ENCODE data around the gene NAALADL2. TPM values are rescaled to one million over a fixed set of nuclear protein-coding genes. Genes with fewer than 3 reads are reported as not detected.
"Not testable (repeated sequence)": the region's sequence is repeated elsewhere in the genome, so short reads cannot be mapped to it uniquely, and the experiment has no call there.

Gene NAALADL2
- total RNA-seq, 1 experiment from 2014 or later: 3.1 TPM

- H3K36me3 ChIP-seq: no peaks in the 10 kb centered on the region
- DNase-seq: no peak
- no peak overlapping the region for H3K4me3 ChIP-seq
- no peaks in the 10 kb centered on the region for H3K27me3 ChIP-seq
- no peaks in the 10 kb centered on the region for H3K9me3 ChIP-seq (replicated peaks)
- H3K27ac ChIP-seq: no peak overlapping the region
- H3K4me1 ChIP-seq: no peaks in the 10 kb centered on the region
These were observed 479.8 kb downstream of the NAALADL2 start for GRCh38 chr3:175338775-175339535.

- DNase-seq: no peak
- no peak overlapping the region for H3K27ac ChIP-seq
- H3K9me3 ChIP-seq (replicated peaks): no peaks in the 10 kb centered on the region
- H3K27me3 ChIP-seq: no peaks in the 10 kb centered on the region
- H3K4me1 ChIP-seq: no peaks in the 10 kb centered on the region
- no peak overlapping the region for H3K4me3 ChIP-seq
- H3K36me3 ChIP-seq: no peaks in the 10 kb centered on the region
These were observed 481.3 kb downstream of the NAALADL2 start for GRCh38 chr3:175340338-175341015.

DNA sequence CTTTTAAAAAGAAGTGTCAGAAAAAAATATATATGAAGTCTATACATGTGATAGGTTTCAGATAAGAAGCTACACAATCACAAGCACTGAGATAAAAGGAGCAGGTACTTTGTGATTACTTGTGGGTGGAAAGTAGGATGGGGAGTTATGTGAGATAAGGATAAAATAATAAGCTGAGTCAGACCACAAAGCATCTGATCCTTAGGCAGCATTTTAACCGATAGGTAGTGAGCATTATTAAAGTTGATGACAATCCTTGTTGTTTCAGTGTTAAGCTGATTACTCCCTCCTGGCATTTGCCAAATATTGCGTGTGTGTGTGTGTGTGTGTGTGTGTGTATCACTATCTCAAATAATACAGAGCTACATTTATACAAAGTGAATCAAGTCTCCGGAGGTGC is 483.1 kb downstream of the NAALADL2 start:
- no peak for DNase-seq
- H3K36me3 ChIP-seq: no peaks in the 10 kb centered on the region
- no peak overlapping the region for H3K4me3 ChIP-seq
- H3K4me1 ChIP-seq: peaks cover 2% of the 10 kb centered on the region; the same call in 1 of the 2 replicates
- no peak overlapping the region for H3K27ac ChIP-seq
- H3K27me3 ChIP-seq: no peaks in the 10 kb centered on the region
- no peaks in the 10 kb centered on the region for H3K9me3 ChIP-seq (replicated peaks)

- Histone ChIP-seq H3K9me3 (replicated peaks) (no peaks in the 10 kb centered on the region), H3K4me3 (no peak overlapping the region), H3K36me3 (no peaks in the 10 kb centered on the region), H3K27me3 (no peaks in the 10 kb centered on the region), H3K4me1 (peaks cover 3% of the 10 kb centered on the region; the same call in 1 of the 2 replicates), H3K27ac (no peak overlapping the region)
- DNase-seq: no peak
These were observed 484.8 kb downstream of the NAALADL2 start for GRCh38 chr3:175343946-175344345.

DNA sequence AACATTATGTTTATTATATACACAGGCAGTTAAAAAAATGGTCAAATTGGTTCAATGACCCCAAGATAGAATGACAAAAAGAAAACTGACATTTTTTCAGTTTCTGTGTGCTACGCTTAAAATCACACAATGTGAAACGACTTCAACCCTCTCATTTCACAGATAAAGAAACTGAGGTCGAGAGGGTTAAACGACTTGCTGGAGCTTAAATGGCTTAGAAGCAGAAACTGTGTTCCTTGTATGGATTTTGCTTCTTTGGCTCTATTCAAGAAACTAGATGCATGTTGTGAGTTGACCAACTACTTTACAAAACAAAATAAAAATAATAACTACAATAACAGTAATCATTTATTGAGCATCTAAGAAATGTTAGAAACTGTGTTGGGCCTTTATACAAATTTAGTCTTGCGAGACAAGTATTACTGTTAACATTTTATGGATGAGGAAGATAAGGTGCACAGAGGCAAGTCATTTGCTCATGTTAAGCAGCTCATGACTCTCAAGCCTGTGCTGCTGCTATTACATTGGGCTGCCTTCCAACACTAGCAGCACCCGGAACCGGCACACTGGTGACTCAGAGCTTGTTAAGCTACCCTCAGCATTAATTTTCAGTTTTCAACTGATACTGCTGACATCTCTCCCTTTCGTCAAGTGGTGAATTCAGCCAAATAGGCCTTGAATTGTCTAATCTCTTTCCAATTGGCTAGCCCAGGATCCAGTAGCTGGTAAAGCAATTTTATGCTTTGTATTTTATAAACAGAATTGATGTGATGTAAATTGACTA is 487.6 kb downstream of the NAALADL2 start:
- Histone ChIP-seq H3K4me3 (no peak overlapping the region), H3K9me3 (replicated peaks) (no peaks in the 10 kb centered on the region), H3K27ac (no peak overlapping the region), H3K27me3 (no peaks in the 10 kb centered on the region), H3K4me1 (peaks cover 3% of the 10 kb centered on the region; the same call in 1 of the 2 replicates), H3K36me3 (no peaks in the 10 kb centered on the region)
- peak; percentile 29 to 45 for DNase-seq

GRCh38 chr3:175349168-175349567 is 490.0 kb downstream of the NAALADL2 start:
- no peaks in the 10 kb centered on the region for H3K9me3 ChIP-seq (replicated peaks)
- H3K27ac ChIP-seq: no peak overlapping the region
- DNase-seq: peak in 1 of 2 experiments; percentile 17
- H3K27me3 ChIP-seq: no peaks in the 10 kb centered on the region
- H3K4me3 ChIP-seq: no peak overlapping the region
- H3K4me1 ChIP-seq: peaks cover 3% of the 10 kb centered on the region; the same call in 1 of the 2 replicates
- no peaks in the 10 kb centered on the region for H3K36me3 ChIP-seq

DNA sequence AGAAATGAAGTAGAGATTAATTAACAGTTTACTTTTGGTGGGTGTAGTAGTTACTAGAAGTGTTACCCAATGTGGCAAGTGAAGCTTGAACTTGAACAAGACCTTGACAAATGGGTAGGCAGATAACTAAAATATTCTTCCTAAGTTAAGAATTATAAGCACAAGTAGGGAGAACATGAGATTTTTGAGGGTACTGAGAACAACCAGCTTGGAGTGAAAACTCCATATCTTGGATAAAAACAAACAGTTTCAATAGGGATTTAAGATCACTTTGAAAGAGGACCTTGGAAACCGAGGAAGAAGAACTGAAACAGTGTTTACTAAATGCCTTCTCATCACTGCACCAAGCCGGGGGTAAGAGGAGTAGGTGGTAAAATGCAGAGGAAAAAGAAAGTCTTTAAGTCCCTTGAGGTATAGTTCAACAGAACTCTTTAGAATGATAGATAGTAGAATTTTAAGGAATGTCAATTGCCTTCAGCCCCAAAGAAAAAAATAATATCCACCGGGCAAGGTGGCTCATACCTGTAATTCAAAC is 496.7 kb downstream of the NAALADL2 start:
- Histone ChIP-seq H3K27me3 (no peaks in the 10 kb centered on the region), H3K27ac (no peak overlapping the region), H3K9me3 (replicated peaks) (no peaks in the 10 kb centered on the region), H3K4me1 (no peaks in the 10 kb centered on the region), H3K4me3 (no peak overlapping the region), H3K36me3 (0 out of 2 replicates have a peak, but pooled peaks cover 2% of the 10 kb centered on the region)
- DNase-seq: no peak

DNA sequence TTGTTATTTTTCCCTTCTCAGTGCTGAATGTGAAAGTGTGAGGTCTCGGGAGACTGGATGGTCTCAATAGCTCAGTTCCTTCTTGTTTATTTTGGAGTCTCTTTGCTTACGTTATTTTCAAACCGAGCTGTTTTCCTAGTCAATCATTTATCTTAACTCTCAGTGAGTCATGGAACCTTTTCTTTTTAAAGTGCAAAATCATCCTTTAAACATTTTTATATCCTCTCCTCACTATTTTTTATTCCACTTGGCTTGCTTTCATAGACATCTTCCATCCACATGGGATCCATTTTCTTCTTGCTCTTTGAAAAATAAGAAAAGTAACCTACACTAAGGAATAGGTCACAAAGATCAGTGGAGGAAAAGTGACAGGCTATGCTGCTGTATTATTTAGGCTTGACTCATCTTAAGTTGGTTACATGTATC is 497.8 kb downstream of the NAALADL2 start:
- Histone ChIP-seq H3K36me3 (0 out of 2 replicates have a peak, but pooled peaks cover 2% of the 10 kb centered on the region), H3K27me3 (no peaks in the 10 kb centered on the region), H3K27ac (no peak overlapping the region), H3K4me1 (no peaks in the 10 kb centered on the region), H3K9me3 (replicated peaks) (no peaks in the 10 kb centered on the region), H3K4me3 (no peak overlapping the region)
- no peak for DNase-seq

DNA sequence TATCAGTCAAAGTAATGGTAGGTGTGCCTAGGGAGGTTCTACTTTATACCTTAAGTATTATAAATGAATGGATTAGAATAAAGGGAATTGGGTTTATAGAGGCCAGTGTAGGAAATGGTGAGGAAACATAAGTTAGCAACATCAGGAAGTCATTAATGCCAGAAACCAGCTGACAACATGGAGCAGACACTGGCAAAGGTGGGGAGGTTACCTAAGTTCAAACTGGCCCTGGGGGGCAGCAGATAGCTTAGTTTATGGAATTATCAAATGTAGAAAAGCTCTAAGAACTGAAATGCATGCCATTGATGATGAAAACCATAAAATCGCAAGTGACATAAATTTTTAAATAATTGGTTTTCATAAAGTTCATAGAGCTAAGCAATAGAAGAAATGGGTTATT is 498.6 kb downstream of the NAALADL2 start:
- Histone ChIP-seq H3K9me3 (replicated peaks) (no peaks in the 10 kb centered on the region), H3K27ac (no peak overlapping the region), H3K27me3 (no peaks in the 10 kb centered on the region), H3K4me1 (no peaks in the 10 kb centered on the region), H3K36me3 (0 out of 2 replicates have a peak, but pooled peaks cover 2% of the 10 kb centered on the region), H3K4me3 (no peak overlapping the region)
- DNase-seq: no peak

GRCh38 chr3:175358935-175359334 is 499.8 kb downstream of the NAALADL2 start:
- Histone ChIP-seq H3K36me3 (0 out of 2 replicates have a peak, but pooled peaks cover 2% of the 10 kb centered on the region), H3K27ac (no peak overlapping the region), H3K9me3 (replicated peaks) (no peaks in the 10 kb centered on the region), H3K4me3 (no peak overlapping the region), H3K4me1 (no peaks in the 10 kb centered on the region), H3K27me3 (no peaks in the 10 kb centered on the region)
- DNase-seq: no peak

DNA sequence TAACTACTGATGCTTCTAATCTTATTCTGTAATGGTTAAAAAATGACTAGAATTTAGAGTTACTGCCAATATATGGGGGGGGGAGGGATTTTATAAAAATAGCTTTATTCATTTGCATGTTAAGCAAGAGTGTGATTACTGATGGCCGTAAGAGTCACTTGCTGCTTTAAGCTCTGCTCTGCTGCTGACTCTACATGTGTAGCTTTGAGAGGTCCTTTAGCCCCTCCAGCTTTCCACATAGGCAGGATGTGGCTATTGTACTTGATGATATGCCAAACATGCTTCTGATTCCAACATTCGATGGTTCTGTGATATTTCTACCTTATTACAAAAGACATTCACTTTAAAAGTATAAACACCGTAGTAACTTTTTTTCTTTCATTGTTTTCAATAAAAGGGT is 511.3 kb downstream of the NAALADL2 start:
- DNase-seq; H3K27me3 ChIP-seq; H3K9me3 ChIP-seq (replicated peaks); H3K4me3 ChIP-seq; H3K27ac ChIP-seq; H3K4me1 ChIP-seq; H3K36me3 ChIP-seq: not testable (repeated sequence)

- H3K4me1 ChIP-seq; H3K4me3 ChIP-seq; H3K9me3 ChIP-seq (replicated peaks); DNase-seq; H3K36me3 ChIP-seq; H3K27ac ChIP-seq; H3K27me3 ChIP-seq: not testable (repeated sequence)
These were observed 512.1 kb downstream of the NAALADL2 start for GRCh38 chr3:175371187-175371586.

- DNase-seq: no peak
- no peaks in the 10 kb centered on the region for H3K27me3 ChIP-seq
These were observed 515.6 kb downstream of the NAALADL2 start for GRCh38 chr3:175374705-175375104.

GRCh38 chr3:175378348-175378747 is 519.2 kb downstream of the NAALADL2 start:
- Histone ChIP-seq H3K27ac (no peak overlapping the region), H3K27me3 (no peaks in the 10 kb centered on the region), H3K4me3 (no peak overlapping the region), H3K36me3 (no peaks in the 10 kb centered on the region), H3K9me3 (replicated peaks) (no peaks in the 10 kb centered on the region), H3K4me1 (no peaks in the 10 kb centered on the region)
- no peak for DNase-seq

More at GRCh38 chr3:175374705-175375104, 515.6 kb downstream of the NAALADL2 start:
- H3K4me3 ChIP-seq: no peak overlapping the region
- H3K9me3 ChIP-seq (replicated peaks): no peaks in the 10 kb centered on the region
- no peaks in the 10 kb centered on the region for H3K36me3 ChIP-seq
- H3K4me1 ChIP-seq: no peaks in the 10 kb centered on the region
- H3K27ac ChIP-seq: no peak overlapping the region
